Progenitor cell of endocrine pancreas (in vitro differentiated cells): Measurements from ENCODE around the gene ZDHHC8. TPM values are rescaled to one million over a fixed set of nuclear protein-coding genes. Genes with fewer than 3 reads are reported as not detected.

Experiments
- DNase-seq: peaks from one replicate; pipeline ENCODE4 v3.0.0; 2021; ENCODE audit warnings: low spot score; ENCODE audit not compliant: unreplicated experiment
- H3K27ac Mint-ChIP-seq: 2 replicates; pipeline ENCODE4 v1.8.0; 2021; ENCODE audit warnings: mild to moderate bottlenecking, moderate library complexity, mixed read lengths
- H3K27me3 Mint-ChIP-seq: 2 replicates; pipeline ENCODE4 v1.8.0; 2021; ENCODE audit warnings: mixed read lengths
- H3K36me3 Mint-ChIP-seq: 2 replicates; pipeline ENCODE4 v1.8.0; 2022; ENCODE audit warnings: mixed read lengths; ENCODE audit not compliant: insufficient read depth
- H3K4me1 Mint-ChIP-seq: 2 replicates; pipeline ENCODE4 v1.8.0; 2021; ENCODE audit warnings: low read depth, mixed read lengths
- H3K4me3 Mint-ChIP-seq: 2 replicates; pipeline ENCODE4 v1.8.0; 2021; ENCODE audit warnings: low read depth, mild to moderate bottlenecking, moderate library complexity, mixed read lengths
- H3K9me3 Mint-ChIP-seq: 2 replicates; pipeline ENCODE4 v1.8.0; 2021; ENCODE audit warnings: low read depth, mixed read lengths
- total RNA-seq: library from RNA; stranded (reverse); gene quantifications from 2 replicates; pipeline ENCODE4 v1.2.1, GENCODE V29; 2021
- TF ChIP-seq, protein P1 (sequence below): fragments of 200-600 bp; sonication (generic); IDR thresholded peaks from one replicate; pipeline ENCODE4 v1.5.0; 2021; ENCODE audit warnings: antibody characterized with exemption, mild to moderate bottlenecking; ENCODE audit not compliant: unreplicated experiment

ZDHHC8 gene
- total RNA-seq, 1 donor from 2014 or later, result 82.1 TPM

GRCh38 chr22:20124083-20124787, 7.4 kb upstream of the ZDHHC8 start:
- no peaks in the 10 kb centered on the region for H3K27me3 Mint-ChIP-seq
- no peak for DNase-seq
- no peaks in the 10 kb centered on the region for H3K9me3 Mint-ChIP-seq
- H3K4me3 Mint-ChIP-seq, result no peak overlapping the region
- H3K27ac Mint-ChIP-seq, result no peak overlapping the region
- TF ChIP-seq, protein P1, sequence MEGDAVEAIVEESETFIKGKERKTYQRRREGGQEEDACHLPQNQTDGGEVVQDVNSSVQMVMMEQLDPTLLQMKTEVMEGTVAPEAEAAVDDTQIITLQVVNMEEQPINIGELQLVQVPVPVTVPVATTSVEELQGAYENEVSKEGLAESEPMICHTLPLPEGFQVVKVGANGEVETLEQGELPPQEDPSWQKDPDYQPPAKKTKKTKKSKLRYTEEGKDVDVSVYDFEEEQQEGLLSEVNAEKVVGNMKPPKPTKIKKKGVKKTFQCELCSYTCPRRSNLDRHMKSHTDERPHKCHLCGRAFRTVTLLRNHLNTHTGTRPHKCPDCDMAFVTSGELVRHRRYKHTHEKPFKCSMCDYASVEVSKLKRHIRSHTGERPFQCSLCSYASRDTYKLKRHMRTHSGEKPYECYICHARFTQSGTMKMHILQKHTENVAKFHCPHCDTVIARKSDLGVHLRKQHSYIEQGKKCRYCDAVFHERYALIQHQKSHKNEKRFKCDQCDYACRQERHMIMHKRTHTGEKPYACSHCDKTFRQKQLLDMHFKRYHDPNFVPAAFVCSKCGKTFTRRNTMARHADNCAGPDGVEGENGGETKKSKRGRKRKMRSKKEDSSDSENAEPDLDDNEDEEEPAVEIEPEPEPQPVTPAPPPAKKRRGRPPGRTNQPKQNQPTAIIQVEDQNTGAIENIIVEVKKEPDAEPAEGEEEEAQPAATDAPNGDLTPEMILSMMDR, result no peak
- H3K4me1 Mint-ChIP-seq, result peaks cover 2% of the 10 kb centered on the region
- peaks cover 12% of the 10 kb centered on the region for H3K36me3 Mint-ChIP-seq

DNA sequence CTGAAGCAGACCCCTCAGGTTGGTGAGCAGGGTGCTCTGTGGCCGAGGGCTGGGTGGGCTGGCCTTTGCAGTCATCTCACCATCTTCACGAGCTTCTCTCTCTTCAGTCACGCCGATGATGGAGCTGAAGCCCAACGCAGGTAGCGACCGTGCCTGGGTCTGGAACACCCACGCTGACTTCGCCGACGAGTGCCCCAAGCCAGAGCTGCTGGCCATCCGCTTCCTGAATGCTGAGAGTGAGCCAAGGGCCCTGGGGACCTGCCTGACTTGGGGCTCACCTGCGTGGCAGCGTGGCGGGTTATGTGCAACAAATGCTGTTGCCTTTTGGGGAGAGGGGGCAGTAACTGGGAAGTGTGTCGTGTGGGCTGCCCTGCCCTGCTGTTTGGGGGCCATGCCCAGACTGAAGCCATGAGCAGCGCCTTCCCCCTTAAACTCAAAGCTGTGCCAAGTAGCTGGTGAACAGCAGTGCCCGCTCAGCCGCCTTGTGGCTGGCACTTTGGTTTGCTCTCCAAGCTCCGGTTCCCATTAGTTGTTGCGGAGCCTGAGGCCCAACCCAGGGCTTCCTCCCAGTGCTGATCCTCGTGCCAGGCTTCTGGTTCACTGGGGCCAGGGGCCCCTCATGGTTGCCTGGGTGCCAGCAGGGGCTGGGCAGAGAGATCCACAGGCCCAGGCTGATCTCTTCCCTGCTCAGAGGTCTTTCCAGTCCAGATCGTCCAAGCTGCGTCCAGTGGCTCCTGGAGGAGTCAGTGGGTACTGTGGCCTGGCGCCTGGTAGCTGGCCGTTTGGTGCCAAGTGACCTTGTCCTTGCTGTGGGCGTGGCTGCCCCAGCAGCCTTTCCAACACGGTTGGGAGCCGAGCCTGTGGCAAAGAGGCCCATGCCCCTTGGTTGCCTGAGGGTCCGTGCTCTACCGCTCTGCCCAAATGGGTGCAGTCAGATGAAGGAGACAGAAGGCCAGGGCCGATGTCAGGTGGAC, 6.1 kb upstream of the ZDHHC8 start:
- H3K4me1 Mint-ChIP-seq, result no peaks in the 10 kb centered on the region
- H3K36me3 Mint-ChIP-seq, result peaks cover 12% of the 10 kb centered on the region
- TF ChIP-seq, protein P1, result no peak
- H3K4me3 Mint-ChIP-seq, result no peak overlapping the region
- DNase-seq, result no peak
- H3K9me3 Mint-ChIP-seq, result no peaks in the 10 kb centered on the region
- H3K27me3 Mint-ChIP-seq, result no peaks in the 10 kb centered on the region
- H3K27ac Mint-ChIP-seq, result no peak overlapping the region

DNA sequence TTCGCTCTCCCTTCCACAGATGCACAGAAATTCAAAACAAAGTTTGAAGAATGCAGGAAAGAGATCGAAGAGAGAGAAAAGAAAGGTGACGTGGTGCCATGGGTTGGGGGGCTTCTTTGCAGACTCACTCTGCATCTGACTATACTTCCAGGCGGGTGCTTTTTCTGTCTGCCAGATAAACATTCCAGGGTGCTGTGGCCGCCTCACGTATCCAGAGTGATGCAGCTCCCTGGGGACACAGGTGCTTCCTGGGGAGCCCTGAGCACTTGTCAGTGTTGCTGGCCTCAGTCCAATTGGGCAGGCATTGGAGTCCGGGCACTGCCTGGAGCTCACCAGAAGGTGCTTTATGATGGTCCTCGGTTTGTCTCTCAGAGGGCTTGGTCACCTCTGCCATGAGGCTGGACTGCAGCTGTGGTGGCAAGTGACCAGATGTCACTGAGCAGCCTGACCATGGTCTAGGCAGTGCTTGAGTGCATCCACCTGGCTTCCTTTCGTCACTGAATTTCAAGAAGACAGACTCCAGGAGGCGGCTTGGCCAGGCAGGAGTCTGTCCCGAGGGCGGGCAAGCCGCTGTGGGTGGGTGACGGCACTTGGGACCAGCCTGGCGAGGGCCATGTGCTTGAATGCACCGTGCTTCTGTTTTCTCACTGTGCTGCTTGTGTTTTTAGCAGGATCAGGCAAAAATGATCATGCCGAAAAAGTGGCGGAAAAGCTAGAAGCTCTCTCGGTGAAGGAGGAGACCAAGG, 5.1 kb upstream of the ZDHHC8 start:
- TF ChIP-seq, protein P1, result no peak
- Mint-ChIP-seq H3K27ac (no peak overlapping the region), H3K4me1 (no peaks in the 10 kb centered on the region), H3K36me3 (peaks cover 12% of the 10 kb centered on the region), H3K4me3 (no peak overlapping the region), H3K27me3 (no peaks in the 10 kb centered on the region), H3K9me3 (no peaks in the 10 kb centered on the region)
- DNase-seq, result no peak

GRCh38 chr22:20127318-20127868, 4.2 kb upstream of the ZDHHC8 start:
- no peak overlapping the region for H3K27ac Mint-ChIP-seq
- no peaks in the 10 kb centered on the region for H3K27me3 Mint-ChIP-seq
- H3K9me3 Mint-ChIP-seq, result no peaks in the 10 kb centered on the region
- TF ChIP-seq, protein P1, result no peak
- no peak for DNase-seq
- peaks cover 10% of the 10 kb centered on the region for H3K36me3 Mint-ChIP-seq
- no peaks in the 10 kb centered on the region for H3K4me1 Mint-ChIP-seq
- no peak overlapping the region for H3K4me3 Mint-ChIP-seq
